ENCODE data around the gene TPST2.

The TPST2 gene

DNA sequence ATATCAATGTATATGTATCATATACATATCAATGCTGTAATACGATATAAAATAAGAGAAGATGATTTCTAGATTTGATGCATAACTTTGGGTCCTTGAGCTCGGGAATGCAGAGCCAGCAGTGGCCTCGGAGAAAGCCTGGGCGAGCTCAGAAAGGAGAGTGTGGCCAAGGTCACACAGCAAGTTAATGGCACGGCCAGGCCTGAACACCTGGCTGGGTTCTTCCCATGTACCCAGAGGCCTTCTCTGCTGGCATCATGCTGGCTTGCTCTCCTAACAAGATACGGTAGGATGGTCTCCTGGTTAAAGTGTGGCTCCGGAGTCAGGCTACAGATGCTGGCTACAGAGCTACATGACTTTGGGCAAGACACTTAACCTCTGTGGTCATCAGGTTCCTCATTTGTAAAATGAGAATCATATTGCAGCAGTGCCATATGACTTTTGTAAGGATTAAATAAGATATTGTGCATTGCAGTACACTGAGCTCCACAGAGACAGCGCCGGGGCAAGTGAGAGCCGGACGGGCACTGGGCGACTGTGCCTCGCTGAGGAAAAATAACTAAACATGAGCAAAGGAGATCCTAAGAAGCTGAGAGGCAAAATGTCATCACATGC is 29.9 kb downstream of the TPST2 start:
- no peak for DNase-seq (ENCODE audit: low read depth in 2 of 2)
- H3K4me3 ChIP-seq (replicated peaks in 1 of 2; ENCODE audit: low read depth in 2 of 2, low read length in 2 of 2): no peak overlapping the region
- TF ChIP-seq, protein P1, sequence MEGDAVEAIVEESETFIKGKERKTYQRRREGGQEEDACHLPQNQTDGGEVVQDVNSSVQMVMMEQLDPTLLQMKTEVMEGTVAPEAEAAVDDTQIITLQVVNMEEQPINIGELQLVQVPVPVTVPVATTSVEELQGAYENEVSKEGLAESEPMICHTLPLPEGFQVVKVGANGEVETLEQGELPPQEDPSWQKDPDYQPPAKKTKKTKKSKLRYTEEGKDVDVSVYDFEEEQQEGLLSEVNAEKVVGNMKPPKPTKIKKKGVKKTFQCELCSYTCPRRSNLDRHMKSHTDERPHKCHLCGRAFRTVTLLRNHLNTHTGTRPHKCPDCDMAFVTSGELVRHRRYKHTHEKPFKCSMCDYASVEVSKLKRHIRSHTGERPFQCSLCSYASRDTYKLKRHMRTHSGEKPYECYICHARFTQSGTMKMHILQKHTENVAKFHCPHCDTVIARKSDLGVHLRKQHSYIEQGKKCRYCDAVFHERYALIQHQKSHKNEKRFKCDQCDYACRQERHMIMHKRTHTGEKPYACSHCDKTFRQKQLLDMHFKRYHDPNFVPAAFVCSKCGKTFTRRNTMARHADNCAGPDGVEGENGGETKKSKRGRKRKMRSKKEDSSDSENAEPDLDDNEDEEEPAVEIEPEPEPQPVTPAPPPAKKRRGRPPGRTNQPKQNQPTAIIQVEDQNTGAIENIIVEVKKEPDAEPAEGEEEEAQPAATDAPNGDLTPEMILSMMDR (IDR thresholded peaks at IDR 0.05; ENCODE audit: low read depth, low read length): no peak

DNA sequence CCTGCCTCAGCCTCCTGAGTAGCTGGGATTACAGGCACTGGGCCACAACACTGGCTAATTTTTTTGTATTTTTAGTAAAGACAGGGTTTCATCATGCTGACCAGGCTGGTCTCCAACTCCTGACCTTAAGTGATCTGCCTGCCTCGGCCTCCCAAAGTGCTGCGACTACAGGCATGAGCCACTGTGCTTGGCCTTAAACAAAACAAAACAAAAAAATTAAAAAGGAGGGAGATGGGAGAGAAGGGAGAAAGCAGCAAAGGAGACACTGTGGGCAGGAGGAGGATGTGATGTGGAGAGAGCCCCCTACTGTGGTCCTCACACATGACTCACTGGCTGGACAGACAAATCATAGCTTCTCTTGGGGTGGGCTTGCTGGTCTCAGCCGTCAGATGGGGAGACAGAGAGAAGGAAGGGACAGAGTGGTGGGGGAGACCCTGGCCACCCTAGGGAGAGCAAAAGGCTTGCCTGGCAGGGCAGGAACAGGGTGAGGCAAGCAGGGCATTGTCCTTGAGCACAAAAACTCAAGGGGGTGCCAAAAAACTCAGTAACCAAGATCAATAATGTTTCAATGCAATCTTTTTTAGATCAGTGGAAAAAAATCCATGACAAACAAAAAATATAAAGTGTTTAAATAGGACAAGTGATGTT is 31.6 kb downstream of the TPST2 start:
- DNase-seq (ENCODE audit: low read depth in 2 of 2): peak; percentile 40 to 43
- no peak overlapping the region for H3K4me3 ChIP-seq (replicated peaks in 1 of 2; ENCODE audit: low read depth in 2 of 2, low read length in 2 of 2)
- TF ChIP-seq, protein P1 (IDR thresholded peaks at IDR 0.05; ENCODE audit: low read depth, low read length): no peak

DNA sequence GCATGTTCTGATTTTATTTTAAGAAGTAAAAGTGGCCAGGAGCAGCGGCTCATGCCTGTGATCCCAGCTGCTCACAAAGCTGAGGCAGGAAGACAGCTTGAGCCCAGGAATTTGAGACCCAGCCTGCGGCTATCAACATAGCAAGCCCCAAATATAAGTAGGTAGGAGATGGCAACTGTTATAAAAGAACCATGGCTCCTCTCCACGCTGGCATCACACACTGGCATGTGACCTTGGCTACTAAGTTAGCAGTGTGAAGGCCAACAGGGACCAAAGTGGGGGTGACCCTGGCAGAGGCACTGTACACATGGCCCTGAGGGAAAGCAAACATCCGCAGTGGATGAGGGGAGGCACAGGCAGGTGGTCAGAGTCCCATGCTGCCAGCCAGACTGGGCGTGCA is 33.0 kb downstream of the TPST2 start:
- H3K4me3 ChIP-seq (replicated peaks in 1 of 2; ENCODE audit: low read depth in 2 of 2, low read length in 2 of 2): no peak overlapping the region
- TF ChIP-seq, protein P1 (IDR thresholded peaks at IDR 0.05; ENCODE audit: low read depth, low read length): no peak
- no peak for DNase-seq (ENCODE audit: low read depth in 2 of 2)

DNA sequence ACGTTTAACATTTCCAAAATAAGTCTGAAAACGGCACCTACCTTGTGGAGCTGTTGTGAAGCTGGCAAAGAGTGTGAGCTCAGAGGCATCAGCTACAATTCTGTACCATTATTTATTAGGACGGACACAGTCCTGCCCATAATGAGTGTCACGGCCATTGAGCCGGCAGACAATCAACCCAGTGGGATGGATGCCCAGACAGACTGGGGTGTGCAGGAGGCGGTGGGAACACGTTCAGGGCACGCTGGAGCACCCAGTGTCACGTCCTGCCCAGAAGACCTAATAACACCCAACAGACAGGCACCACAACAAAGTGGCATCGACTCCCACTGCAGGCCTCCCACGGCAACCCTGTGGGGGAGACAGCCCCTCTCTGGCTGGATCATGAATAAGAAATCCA is 34.5 kb downstream of the TPST2 start:
- no peak overlapping the region for H3K4me3 ChIP-seq (replicated peaks in 1 of 2; ENCODE audit: low read depth in 2 of 2, low read length in 2 of 2)
- TF ChIP-seq, protein P1 (IDR thresholded peaks at IDR 0.05; ENCODE audit: low read depth, low read length): no peak
- DNase-seq (ENCODE audit: low read depth in 2 of 2): no peak

DNA sequence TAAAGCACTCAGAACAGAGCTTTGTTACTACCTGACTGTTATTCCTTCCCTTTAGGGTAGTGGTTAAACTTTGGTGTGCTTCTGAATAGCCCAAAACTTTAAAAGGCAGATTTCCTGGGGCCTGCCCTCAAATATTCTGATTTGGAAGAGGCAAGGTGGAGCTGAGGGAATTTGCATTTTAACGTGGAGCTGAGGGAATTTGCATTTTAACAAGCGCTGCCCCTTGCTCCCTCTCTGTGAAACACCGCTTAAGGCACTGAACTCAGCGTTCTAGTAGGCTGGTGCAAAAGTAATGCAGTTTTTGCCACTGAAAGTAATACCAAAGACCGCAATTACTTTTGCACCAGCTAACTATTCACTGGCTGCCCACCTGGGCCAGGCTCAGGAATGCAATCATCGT is 35.0 kb downstream of the TPST2 start:
- no peak overlapping the region for H3K4me3 ChIP-seq (replicated peaks in 1 of 2; ENCODE audit: low read depth in 2 of 2, low read length in 2 of 2)
- TF ChIP-seq, protein P1 (IDR thresholded peaks at IDR 0.05; ENCODE audit: low read depth, low read length): no peak
- no peak for DNase-seq (ENCODE audit: low read depth in 2 of 2)

DNA sequence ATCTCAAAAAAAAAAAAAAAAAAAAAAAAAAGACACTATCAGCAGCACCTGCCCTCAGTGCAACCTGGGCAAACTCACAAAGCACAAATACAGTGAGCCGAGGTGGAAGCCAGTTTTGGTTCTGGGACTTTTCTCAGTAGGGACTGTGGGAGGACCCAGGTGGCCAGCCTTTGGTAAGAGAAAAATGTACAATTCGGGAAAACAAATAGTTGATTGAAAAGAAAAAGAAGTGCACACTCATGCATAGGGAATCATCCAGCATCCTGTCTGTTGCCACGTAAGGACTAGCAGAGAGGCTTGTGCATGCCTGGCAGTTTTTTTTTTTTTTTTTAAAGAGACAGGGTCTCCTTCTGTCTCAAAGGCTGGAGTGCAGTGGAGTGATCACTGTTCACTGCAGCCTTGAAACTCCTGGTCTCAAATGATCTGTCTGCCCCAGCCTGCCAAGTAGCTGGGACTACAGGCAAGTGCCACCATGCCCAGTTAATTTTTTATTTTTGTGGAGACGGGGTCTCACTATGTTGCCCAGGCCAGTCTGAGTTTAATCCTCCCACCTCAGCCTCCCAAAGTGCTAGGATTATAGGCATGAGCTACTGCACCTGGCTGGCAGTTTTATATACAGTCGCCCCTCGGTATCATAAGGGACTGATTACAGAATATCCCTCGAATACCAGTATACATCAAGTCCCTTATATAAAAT is 36.7 kb downstream of the TPST2 start:
- DNase-seq (ENCODE audit: low read depth in 2 of 2): peak; percentile 81 to 92
- TF ChIP-seq, protein P1 (IDR thresholded peaks at IDR 0.05; ENCODE audit: low read depth, low read length): no peak

More for the DNA sequence above, 36.7 kb downstream of the TPST2 start:
- peak overlapping the region in 1 of 2 donors; percentile 20 for H3K4me3 ChIP-seq (replicated peaks in 1 of 2; ENCODE audit: low read depth in 2 of 2, low read length in 2 of 2)
